Esophagus muscularis mucosa (tissue), 3 donors: ENCODE data around the gene ASGR1.

Source experiments
- POLR2A ChIP-seq: fragments of 450-650 bp; IDR thresholded peaks from one replicate; pipeline ENCODE4 v1.6.1; 2017; ENCODE audit warnings: antibody characterized with exemption, moderate library complexity, mild to moderate bottlenecking, low read depth
- POLR2AphosphoS5 ChIP-seq, 2 donors: sonication (generic); formaldehyde crosslinking; IDR thresholded peaks; one replicate each; pipeline ENCODE4 v1.6.1; 2017; ENCODE audit warnings: antibody characterized with exemption in 2 of 2
- TF ChIP-seq, protein P1 (sequence below), 3 experiments: fragments of 200-600 bp in 2 of 3; fragments of 450-650 bp in 1 of 3; sonication (generic) in 2 of 3; IDR thresholded peaks; one replicate each; pipeline ENCODE4 v1.5.1; 2017 to 2019; ENCODE audit warnings: antibody characterized with exemption in 3 of 3, mild to moderate bottlenecking in 2 of 3, moderate library complexity in 1 of 3

DNA sequence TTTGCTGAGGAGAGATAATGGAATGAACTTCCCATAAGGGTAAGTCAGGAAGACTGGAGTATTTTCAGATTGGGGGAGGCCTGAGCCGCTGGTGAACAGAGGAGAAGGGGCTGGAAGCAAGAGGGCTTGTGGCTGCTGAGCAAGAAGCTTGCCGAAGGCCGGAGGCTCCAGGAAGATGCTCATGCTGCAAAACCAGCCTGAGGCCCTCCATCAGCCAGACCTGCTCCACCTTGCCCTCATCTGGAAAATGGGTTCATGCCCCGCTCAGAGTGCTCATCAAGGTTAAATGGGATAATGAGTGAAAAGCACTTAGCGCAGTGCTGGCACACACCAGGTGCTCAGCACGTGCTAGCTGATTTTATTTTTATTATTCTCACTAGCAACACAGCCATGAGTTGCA, 5.5 kb upstream of the ASGR1 start:
- TF ChIP-seq, protein P1, sequence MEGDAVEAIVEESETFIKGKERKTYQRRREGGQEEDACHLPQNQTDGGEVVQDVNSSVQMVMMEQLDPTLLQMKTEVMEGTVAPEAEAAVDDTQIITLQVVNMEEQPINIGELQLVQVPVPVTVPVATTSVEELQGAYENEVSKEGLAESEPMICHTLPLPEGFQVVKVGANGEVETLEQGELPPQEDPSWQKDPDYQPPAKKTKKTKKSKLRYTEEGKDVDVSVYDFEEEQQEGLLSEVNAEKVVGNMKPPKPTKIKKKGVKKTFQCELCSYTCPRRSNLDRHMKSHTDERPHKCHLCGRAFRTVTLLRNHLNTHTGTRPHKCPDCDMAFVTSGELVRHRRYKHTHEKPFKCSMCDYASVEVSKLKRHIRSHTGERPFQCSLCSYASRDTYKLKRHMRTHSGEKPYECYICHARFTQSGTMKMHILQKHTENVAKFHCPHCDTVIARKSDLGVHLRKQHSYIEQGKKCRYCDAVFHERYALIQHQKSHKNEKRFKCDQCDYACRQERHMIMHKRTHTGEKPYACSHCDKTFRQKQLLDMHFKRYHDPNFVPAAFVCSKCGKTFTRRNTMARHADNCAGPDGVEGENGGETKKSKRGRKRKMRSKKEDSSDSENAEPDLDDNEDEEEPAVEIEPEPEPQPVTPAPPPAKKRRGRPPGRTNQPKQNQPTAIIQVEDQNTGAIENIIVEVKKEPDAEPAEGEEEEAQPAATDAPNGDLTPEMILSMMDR (IDR thresholded peaks at IDR 0.05) = no peak
- TF ChIP-seq POLR2AphosphoS5 (IDR thresholded peaks at IDR 0.05) (no peak), POLR2A (no peak)
